Transverse colon (tissue), 4 donors: ENCODE results near the gene FAM228A.

Source experiments
- EP300 ChIP-seq: sonication (generic); formaldehyde crosslinking; IDR thresholded peaks from one replicate; pipeline ENCODE4 v1.6.1; 2017; ENCODE audit warnings: antibody characterized with exemption, low read depth
- POLR2A ChIP-seq: fragments of 450-650 bp; IDR thresholded peaks from one replicate; pipeline ENCODE4 v1.6.1; 2016; ENCODE audit warnings: antibody characterized with exemption, mild to moderate bottlenecking, moderate library complexity
- POLR2AphosphoS5 ChIP-seq, 3 donors: sonication (generic); formaldehyde crosslinking; IDR thresholded peaks; one replicate each; pipeline ENCODE4 v1.6.1; 2016; ENCODE audit warnings: antibody characterized with exemption in 3 of 3
- TF ChIP-seq, protein P1 (sequence below), 5 experiments: fragments of 200-600 bp in 3 of 5; fragments of 450-650 bp in 2 of 5; sonication (generic) in 3 of 5; IDR thresholded peaks; 1 replicate in 2 of 5; 2 replicates in 3 of 5; pipeline ENCODE4 v1.5.1; 2016 to 2017; ENCODE audit warnings: antibody characterized with exemption in 5 of 5, inconsistent platforms in 3 of 5, mild to moderate bottlenecking in 2 of 5, moderate library complexity in 1 of 5

DNA sequence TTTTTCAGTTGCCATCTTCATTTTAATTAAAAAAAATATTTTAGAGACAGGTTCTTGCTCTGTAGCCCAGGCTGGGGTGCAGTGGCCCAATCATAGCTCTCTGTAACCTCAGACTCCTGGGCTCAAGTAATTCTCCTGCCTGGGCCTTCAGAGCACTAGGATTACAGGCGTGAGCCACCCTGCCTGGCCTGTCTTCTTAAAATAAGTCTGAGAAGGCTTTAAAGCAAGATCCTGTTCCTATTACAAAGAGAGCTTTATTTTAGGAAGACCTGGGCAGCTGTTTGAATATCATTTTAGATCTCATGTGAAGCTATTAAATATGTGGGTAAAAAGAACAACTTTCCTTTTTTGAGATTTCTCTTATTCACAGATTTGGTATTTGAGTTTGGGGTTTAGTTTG, 1.5 kb downstream of the FAM228A start:
- TF ChIP-seq, protein P1, sequence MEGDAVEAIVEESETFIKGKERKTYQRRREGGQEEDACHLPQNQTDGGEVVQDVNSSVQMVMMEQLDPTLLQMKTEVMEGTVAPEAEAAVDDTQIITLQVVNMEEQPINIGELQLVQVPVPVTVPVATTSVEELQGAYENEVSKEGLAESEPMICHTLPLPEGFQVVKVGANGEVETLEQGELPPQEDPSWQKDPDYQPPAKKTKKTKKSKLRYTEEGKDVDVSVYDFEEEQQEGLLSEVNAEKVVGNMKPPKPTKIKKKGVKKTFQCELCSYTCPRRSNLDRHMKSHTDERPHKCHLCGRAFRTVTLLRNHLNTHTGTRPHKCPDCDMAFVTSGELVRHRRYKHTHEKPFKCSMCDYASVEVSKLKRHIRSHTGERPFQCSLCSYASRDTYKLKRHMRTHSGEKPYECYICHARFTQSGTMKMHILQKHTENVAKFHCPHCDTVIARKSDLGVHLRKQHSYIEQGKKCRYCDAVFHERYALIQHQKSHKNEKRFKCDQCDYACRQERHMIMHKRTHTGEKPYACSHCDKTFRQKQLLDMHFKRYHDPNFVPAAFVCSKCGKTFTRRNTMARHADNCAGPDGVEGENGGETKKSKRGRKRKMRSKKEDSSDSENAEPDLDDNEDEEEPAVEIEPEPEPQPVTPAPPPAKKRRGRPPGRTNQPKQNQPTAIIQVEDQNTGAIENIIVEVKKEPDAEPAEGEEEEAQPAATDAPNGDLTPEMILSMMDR (IDR thresholded peaks at IDR 0.05) = no peak
- TF ChIP-seq POLR2A (no peak), POLR2AphosphoS5 (IDR thresholded peaks at IDR 0.05) (no peak), EP300 (no peak)
